Measurements from ENCODE around the gene PROX1.

DNA sequence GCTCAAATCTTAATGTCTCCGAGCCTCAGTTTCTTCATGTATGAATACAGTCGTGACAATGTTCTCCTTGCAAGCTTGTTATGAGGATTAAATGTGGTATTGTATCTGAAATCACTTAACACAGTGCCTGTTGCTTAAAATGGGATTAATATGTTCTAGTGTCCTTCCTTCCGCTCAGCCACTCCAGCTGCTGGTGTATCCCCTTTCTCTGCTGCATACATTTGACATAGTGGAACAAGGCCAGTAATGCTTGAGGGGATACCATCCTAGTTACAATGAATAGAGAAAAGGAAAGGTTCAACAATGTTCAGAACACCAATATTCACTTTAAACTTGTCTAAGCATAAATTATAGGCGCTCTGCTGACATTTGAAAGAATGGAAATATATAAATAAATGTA, 64.0 kb downstream of the PROX1 start:
- no peak for TF ChIP-seq POLR2A (IDR thresholded peaks at IDR 0.05)
- TF ChIP-seq, protein P1, sequence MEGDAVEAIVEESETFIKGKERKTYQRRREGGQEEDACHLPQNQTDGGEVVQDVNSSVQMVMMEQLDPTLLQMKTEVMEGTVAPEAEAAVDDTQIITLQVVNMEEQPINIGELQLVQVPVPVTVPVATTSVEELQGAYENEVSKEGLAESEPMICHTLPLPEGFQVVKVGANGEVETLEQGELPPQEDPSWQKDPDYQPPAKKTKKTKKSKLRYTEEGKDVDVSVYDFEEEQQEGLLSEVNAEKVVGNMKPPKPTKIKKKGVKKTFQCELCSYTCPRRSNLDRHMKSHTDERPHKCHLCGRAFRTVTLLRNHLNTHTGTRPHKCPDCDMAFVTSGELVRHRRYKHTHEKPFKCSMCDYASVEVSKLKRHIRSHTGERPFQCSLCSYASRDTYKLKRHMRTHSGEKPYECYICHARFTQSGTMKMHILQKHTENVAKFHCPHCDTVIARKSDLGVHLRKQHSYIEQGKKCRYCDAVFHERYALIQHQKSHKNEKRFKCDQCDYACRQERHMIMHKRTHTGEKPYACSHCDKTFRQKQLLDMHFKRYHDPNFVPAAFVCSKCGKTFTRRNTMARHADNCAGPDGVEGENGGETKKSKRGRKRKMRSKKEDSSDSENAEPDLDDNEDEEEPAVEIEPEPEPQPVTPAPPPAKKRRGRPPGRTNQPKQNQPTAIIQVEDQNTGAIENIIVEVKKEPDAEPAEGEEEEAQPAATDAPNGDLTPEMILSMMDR (IDR thresholded peaks at IDR 0.05) = no peak
